Measurements from ENCODE around the gene LGALS9C.
"Not testable (repeated sequence)": the region's sequence is repeated elsewhere in the genome, so short reads cannot be mapped to it uniquely, and the experiment has no call there.

LGALS9C gene

GRCh38 chr17:18476508-18477308 lies at the start of gene LGALS9C:
TSS of gene LGALS9C (plus strand) at chr17:18476789. CDS start at chr17:18476855, 66 bp downstream.
- in situ Hi-C loops (cut with HindIII; ENCODE audit: low pct_ligation_motif_present, low pct_unique_long_range_greater_than_20kb, low sequenced_read_pairs); DNase-seq: not testable (repeated sequence)

GRCh38 chr17:18432206-18432605 lies 44.4 kb upstream of the LGALS9C start:
- DNase-seq; in situ Hi-C loops (cut with HindIII; ENCODE audit: low pct_ligation_motif_present, low pct_unique_long_range_greater_than_20kb, low sequenced_read_pairs): not testable (repeated sequence)

GRCh38 chr17:18439465-18439870 lies 37.1 kb upstream of the LGALS9C start:
- DNase-seq; in situ Hi-C loops (cut with HindIII; ENCODE audit: low pct_ligation_motif_present, low pct_unique_long_range_greater_than_20kb, low sequenced_read_pairs): not testable (repeated sequence)

- DNase-seq; in situ Hi-C loops (cut with HindIII; ENCODE audit: low pct_ligation_motif_present, low pct_unique_long_range_greater_than_20kb, low sequenced_read_pairs): not testable (repeated sequence)
Measured at GRCh38 chr17:18442093-18442492, 34.5 kb upstream of the LGALS9C start.

GRCh38 chr17:18442532-18442931 lies 34.1 kb upstream of the LGALS9C start:
- in situ Hi-C loops (cut with HindIII; ENCODE audit: low pct_ligation_motif_present, low pct_unique_long_range_greater_than_20kb, low sequenced_read_pairs); DNase-seq: not testable (repeated sequence)

GRCh38 chr17:18447476-18448205 lies 28.9 kb upstream of the LGALS9C start:
- DNase-seq; in situ Hi-C loops (cut with HindIII; ENCODE audit: low pct_ligation_motif_present, low pct_unique_long_range_greater_than_20kb, low sequenced_read_pairs): not testable (repeated sequence)

- DNase-seq; in situ Hi-C loops (cut with HindIII; ENCODE audit: low pct_ligation_motif_present, low pct_unique_long_range_greater_than_20kb, low sequenced_read_pairs): not testable (repeated sequence)
Measured at GRCh38 chr17:18448311-18448710, 28.3 kb upstream of the LGALS9C start.

- in situ Hi-C loops (cut with HindIII; ENCODE audit: low pct_ligation_motif_present, low pct_unique_long_range_greater_than_20kb, low sequenced_read_pairs); DNase-seq: not testable (repeated sequence)
Measured at GRCh38 chr17:18449833-18450232, 26.8 kb upstream of the LGALS9C start.

- DNase-seq; in situ Hi-C loops (cut with HindIII; ENCODE audit: low pct_ligation_motif_present, low pct_unique_long_range_greater_than_20kb, low sequenced_read_pairs): not testable (repeated sequence)
Measured at GRCh38 chr17:18450998-18451397, 25.6 kb upstream of the LGALS9C start.

- in situ Hi-C loops (cut with HindIII; ENCODE audit: low pct_ligation_motif_present, low pct_unique_long_range_greater_than_20kb, low sequenced_read_pairs): not testable (repeated sequence)
Measured at GRCh38 chr17:18451969-18452368, 24.6 kb upstream of the LGALS9C start.

GRCh38 chr17:18459035-18459434 lies 17.6 kb upstream of the LGALS9C start:
- DNase-seq; in situ Hi-C loops (cut with HindIII; ENCODE audit: low pct_ligation_motif_present, low pct_unique_long_range_greater_than_20kb, low sequenced_read_pairs): not testable (repeated sequence)

More at GRCh38 chr17:18451969-18452368, 24.6 kb upstream of the LGALS9C start:
- DNase-seq: not testable (repeated sequence)

GRCh38 chr17:18463831-18464502 lies 12.6 kb upstream of the LGALS9C start:
- DNase-seq; in situ Hi-C loops (cut with HindIII; ENCODE audit: low pct_ligation_motif_present, low pct_unique_long_range_greater_than_20kb, low sequenced_read_pairs): not testable (repeated sequence)

GRCh38 chr17:18466250-18466983 lies 10.2 kb upstream of the LGALS9C start:
- in situ Hi-C loops (cut with HindIII; ENCODE audit: low pct_ligation_motif_present, low pct_unique_long_range_greater_than_20kb, low sequenced_read_pairs); DNase-seq: not testable (repeated sequence)

- DNase-seq; in situ Hi-C loops (cut with HindIII; ENCODE audit: low pct_ligation_motif_present, low pct_unique_long_range_greater_than_20kb, low sequenced_read_pairs): not testable (repeated sequence)
Measured at GRCh38 chr17:18467001-18467400, 9.6 kb upstream of the LGALS9C start.

GRCh38 chr17:18468472-18469171 lies 8.0 kb upstream of the LGALS9C start:
- in situ Hi-C loops (cut with HindIII; ENCODE audit: low pct_ligation_motif_present, low pct_unique_long_range_greater_than_20kb, low sequenced_read_pairs); DNase-seq: not testable (repeated sequence)

- DNase-seq; in situ Hi-C loops (cut with HindIII; ENCODE audit: low pct_ligation_motif_present, low pct_unique_long_range_greater_than_20kb, low sequenced_read_pairs): not testable (repeated sequence)
Measured at GRCh38 chr17:18469837-18470236, 6.8 kb upstream of the LGALS9C start.

GRCh38 chr17:18470345-18470930 lies 6.2 kb upstream of the LGALS9C start:
- in situ Hi-C loops (cut with HindIII; ENCODE audit: low pct_ligation_motif_present, low pct_unique_long_range_greater_than_20kb, low sequenced_read_pairs); DNase-seq: not testable (repeated sequence)

Data from ACHN (cell line).